AG09309 (cell line): ENCODE results near the gene FAM162A.

Source experiments
- DNase-seq: peaks from one replicate; pipeline ENCODE4 v3.0.0-alpha.2; 2010; ENCODE audit warnings: low read depth
- H3K4me3 ChIP-seq: 2 replicates; pipeline ENCODE4 v1.5.1; 2011; ENCODE audit warnings: mild to moderate bottlenecking, low read depth, low read length, moderate library complexity; ENCODE audit not compliant: control insufficient read depth
- CTCF ChIP-seq: IDR thresholded peaks from 2 replicates; pipeline ENCODE4 v1.5.1; 2011; ENCODE audit warnings: mild to moderate bottlenecking, low read depth, low read length, inconsistent platforms; ENCODE audit not compliant: insufficient read depth, control insufficient read depth; ENCODE audit errors: missing control alignments

The FAM162A gene

GRCh38 chr3:122353215-122353614, 30.8 kb upstream of the FAM162A start:
- no peak for TF ChIP-seq CTCF
- no peak for DNase-seq
- H3K4me3 ChIP-seq: no peak overlapping the region

GRCh38 chr3:122353893-122354401, 30.0 kb upstream of the FAM162A start:
- no peak overlapping the region for H3K4me3 ChIP-seq
- no peak for DNase-seq
- no peak for TF ChIP-seq CTCF

GRCh38 chr3:122355612-122356011, 28.4 kb upstream of the FAM162A start:
- no peak for DNase-seq
- no peak for TF ChIP-seq CTCF
- H3K4me3 ChIP-seq: no peak overlapping the region

GRCh38 chr3:122356402-122356801, 27.6 kb upstream of the FAM162A start:
- H3K4me3 ChIP-seq: no peak overlapping the region
- no peak for DNase-seq
- peak; percentile 61 for TF ChIP-seq CTCF

- no peak for TF ChIP-seq CTCF
- no peak overlapping the region for H3K4me3 ChIP-seq
- DNase-seq: no peak
These were observed 25.9 kb upstream of the FAM162A start for GRCh38 chr3:122357828-122358702.

GRCh38 chr3:122358703-122359032, 25.3 kb upstream of the FAM162A start:
- DNase-seq: no peak
- TF ChIP-seq CTCF: no peak
- H3K4me3 ChIP-seq: no peak overlapping the region
